Germinal center (tissue), 1 donor: ENCODE measurements around the gene FILIP1.

Experiments
- DNase-seq: peaks from one replicate; pipeline ENCODE4 v3.0.0; 2012; ENCODE audit warnings: mixed read lengths, low spot score

The FILIP1 gene

DNA sequence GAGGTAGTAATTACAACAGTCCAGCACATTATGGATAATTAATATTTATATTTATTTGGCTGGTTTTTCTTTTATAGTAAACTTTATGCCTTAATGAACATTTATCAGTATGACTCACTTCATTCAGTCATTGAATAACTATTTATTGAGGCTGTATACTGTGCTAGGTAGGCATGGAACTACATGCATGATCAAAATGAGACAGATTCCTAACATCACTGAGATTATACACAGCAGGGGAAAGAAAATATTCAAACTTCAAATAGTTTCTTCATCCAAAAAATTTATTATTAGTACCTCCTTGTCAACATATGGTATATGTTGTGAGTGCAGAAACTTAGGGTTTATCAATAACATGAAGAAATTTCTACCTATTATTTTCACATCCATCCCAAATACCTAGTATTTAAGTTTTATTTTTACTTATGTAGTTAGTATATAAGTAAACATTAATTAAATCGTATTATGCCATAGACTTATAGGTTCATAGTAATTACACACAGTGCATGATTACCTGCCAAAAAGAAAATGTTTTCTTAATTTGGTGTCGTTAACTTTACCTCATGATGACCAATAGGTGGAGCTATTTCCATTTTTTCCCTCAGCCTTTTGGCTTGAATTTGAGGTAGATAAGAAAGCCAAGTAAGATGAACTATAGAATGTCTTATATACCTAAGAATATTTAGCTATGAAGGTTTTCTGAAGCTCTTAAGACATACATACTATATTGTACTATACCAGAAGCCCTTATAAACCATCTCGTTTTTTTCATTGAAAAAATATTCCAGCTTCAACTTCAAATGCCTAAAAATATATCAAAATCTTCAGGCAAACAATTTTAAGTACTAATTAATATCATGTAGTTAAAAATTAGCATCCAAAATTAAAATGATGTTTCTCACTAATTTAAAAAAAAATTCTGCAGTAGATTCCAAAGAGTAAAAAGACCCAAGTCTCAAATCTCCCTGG, 196.5 kb downstream of the FILIP1 start:
- peak; percentile 39 for DNase-seq

DNA sequence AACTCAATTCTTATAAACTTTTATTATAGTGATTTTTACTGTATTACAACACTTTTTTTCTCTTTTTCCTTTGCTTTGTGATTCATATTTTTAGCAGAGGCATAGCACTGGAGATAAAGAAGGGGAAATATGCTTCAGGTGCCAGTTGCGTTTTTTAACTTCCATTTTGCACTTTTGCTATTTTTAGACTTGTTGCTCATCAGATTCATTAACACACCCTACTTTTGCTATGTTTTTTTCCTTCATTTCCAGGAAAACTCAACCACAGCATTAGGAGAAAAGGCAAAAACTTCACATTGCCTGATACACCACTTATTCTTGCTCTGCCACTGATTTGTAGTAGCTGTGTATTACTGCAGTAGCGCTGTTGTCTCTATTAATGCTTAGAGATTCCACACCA, 201.0 kb downstream of the FILIP1 start:
- no peak for DNase-seq

DNA sequence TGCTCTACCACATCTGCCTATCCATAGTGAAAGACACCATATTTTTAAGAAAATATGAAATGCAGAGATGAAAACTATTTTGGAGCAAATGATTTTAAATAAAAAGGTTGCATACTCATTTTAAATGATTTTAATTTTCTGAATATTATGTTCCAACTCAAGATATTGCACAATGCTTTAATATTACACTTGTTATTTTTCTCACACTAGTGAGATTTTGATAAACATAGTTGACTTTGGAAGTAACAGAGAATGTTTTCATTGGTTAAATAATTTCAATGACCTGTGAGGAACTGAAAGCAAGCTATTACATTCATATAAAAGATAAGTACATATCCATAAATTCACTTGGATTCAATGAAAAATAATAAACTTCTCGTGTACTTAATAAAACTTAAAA, 201.9 kb downstream of the FILIP1 start:
- no peak for DNase-seq

DNA sequence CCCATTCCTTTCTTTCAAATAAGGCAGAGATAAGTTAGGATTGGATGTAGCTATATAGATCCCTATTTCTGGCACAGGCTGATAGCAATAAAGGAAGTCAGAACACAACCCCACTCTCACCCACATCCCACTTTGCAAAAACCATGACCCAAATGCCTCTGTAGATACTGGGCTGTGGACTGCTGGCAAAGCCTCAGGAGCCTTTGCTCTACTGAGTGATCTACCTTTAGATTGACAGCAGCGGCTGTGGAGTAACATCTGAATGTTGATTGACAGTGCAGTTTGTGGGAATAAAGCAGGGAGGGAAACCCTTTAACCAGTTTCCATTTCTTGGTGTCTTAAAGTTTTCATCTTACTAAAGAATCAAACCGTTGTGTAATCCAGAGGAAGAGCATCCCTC, 202.3 kb downstream of the FILIP1 start:
- no peak for DNase-seq

DNA sequence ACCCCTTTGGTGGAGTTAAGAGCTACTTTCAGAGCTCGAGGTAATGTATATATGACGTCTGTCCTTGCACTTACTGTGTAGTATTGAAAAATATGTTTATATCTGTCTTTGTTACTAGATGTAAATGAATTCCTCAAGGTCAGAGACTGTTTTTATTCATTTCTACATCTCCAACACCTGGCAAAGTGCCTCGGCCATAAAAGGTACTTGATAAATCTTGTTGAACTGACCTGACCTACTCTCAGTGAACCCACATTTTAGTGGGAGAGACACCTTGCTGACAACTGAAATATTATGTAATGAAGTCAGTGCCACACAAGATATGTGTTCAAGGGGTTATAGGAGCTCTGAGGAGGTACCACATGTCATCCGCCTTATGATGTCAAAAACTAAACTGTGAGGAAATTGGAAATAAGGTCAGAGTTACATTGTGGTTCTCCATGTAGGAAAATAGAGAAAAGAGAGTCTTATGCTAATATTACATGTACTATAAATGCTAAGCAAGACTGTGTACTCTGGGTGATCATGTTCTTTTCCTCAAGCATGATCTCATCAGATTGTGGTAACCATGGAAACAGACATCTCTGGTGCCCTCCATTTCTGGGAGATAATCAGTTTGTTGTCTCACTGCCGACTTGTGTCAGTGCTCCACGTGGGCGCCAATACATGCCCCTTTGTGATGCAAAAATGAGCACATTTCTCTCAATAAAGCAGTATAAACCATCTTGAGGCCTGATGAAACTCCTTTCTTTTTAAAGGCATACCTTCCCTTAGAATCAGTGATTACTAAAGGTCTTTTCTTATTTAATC, 203.3 kb downstream of the FILIP1 start:
- DNase-seq: no peak

DNA sequence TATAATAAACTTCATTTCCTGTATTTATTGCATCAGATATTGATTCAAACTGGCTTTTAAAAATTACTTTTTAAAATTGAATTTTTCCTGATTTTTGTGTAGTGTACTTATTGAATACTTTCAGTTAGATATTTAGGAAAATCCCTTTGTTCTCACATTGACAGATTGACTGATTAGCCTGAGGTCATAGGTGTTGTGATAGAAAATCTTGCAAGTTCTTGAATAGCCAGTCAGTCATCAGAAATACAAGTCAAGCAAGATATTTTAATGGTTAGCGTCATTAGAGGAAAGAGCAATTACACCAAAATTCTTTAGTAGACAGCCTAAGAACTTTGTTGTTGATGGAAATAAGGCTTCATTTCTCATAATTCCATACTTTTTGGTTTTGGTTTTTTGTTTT, 205.6 kb downstream of the FILIP1 start:
- DNase-seq: no peak

DNA sequence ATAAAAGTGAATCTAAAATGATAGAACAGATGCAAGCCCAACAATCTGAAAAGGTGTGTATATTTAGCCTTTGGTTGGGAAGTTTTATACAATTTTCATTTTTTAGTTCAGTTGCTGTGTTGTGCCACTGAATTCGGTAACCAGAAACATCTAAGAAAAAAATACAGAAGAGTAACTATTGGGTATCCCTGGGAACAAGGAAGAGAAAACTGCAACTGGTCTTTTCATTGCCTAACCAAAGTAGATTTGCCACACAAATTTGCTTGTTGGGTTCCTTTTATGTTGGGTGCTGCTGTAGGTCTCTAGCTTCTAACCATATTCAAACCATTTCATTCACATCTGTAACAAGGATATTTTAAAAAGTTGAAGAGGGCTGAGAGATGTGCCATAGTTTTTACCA, 206.2 kb downstream of the FILIP1 start:
- no peak for DNase-seq

DNA sequence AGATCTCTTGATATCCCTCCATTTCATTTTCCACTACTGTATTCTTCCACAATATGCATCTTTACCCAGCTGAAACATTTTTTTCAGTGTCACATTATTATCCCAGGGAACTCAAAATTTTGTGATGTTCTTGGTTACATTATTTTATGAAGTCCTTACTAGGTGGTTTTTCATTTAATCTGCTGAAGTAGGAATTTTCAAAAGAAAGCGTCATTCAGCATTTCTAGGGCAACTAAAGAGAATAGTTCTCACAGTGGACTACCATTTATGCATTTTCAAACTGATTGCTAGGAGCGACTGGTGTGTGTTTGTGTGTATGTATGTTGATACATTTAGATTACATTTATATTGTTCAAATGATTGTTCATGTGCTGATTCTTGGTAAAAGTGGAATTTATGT, 206.6 kb downstream of the FILIP1 start:
- no peak for DNase-seq

DNA sequence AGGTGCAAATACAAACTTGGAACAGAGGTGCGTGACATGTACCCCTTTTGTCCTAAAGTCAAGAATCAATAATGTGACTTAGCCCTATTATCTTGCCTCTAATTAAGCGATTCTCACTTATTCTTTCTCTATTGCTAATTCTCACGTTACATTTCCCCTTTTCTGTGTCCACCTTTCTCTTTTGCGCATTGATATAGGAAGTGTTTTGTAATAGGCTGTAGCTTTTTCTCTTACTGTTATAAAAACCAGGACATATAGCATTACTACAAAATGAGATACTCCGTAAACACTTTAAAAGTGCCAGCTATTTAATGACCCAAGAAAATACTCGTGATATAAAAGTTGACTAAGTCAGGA, 208.3 kb downstream of the FILIP1 start:
- DNase-seq: peak; percentile 9

DNA sequence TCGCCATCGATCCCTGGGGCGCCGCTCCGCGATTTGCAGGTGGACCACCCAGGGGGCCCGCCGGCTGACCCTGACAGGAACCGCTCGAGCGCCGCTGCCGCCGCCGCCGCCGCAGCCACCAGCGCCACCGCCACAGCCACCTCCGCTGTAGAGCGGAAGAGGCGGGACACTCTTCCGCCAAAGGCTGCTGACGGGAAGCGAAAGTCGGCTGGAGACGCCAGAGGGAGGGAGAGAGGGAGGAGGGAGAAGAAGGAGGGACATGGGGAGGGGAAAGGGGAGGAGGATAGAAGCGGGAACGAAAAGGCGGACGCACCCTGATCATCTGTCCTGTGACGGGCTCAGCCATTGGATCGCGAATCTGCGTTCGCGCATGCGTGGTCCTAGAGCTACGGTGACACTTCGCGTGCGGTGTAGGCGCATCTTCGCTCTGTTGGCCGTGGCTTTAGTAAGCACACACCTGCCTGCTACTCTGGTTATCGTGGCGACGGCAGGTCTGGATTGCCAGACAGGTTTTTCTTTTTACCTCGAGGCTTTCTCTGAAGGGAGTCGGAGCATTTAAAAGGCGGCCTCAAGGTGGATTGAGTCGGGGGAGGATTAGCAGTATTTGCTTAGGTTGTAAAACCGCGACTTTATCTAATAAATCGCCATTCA, 208.8 kb downstream of the FILIP1 start, which contains the start of gene TMEM30A:
TSS of gene TMEM30A (minus strand) at position 161 of the 651 bp plus-strand sequence. CDS start at position 7, 154 bp downstream.
- DNase-seq: peak; percentile 95

DNA sequence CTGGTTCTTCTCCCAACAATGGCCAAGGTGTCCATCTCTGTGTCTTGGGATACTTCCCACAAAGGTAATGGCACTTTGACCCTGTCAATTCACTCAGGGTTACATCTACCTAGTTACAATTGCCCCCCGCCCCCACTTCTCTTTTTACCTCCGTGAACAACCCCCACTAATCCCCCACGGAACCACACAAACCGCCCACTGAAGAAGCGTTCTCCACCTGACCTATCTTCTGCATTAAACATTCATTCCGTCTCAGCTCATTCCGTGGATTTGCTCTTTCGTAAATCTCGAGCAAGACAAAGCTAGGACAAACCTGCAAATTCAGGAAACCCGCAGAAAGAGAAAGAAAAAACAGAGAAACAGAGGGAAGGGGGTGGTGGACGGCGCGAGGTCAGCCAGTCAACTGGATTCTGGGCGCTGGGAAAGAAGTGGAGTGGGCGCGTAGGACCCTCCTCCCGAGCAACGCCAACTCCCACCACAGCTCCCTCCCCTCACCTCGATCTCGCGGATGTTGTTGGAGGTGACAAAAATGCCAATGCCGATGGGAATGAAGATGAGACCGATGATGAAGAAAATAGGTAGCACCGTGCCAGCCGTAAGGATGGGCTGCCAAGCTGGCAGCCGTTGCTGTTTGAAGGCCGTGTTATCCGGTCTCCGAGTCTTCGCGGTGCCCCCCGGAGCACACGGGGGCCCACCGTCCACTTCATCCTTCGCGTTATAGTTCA, 209.5 kb downstream of the FILIP1 start:
- DNase-seq: peak; percentile 11

DNA sequence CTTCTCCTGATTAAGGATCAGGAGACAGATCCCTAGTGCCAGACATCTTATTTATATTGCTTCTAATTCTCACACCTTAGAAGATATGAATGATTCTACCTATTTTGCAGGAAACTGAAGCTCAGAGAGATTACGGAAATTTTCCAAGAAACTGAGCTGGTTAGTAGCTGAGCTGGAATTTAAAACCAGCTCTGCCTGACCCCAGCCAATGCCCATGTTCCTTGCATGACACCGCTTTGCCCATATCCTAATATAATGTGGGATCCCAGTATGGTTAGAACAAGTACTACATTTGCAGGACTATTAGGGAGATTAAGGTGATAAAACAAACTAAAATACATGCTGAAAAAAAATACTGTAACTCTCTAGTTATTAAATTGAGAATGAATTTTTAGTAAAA, 210.9 kb downstream of the FILIP1 start:
- no peak for DNase-seq

DNA sequence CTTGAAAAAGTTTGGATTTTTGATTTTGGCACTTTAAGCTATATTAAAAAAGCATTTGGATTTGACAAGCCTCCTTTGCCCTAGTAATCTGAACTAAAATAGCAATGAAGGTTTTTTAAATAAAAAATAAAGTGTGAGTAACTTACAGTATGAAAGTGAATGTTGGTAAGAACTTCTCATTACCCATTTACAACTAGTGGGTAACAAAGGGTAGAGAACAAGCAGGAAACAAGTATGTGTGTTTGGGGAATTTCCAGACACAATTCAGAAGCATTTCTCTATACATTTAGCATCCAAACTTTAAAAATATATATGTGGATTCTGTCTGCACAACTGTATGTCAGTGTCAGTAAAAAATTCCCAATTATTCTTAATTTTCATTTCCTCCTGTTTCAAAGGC, 211.9 kb downstream of the FILIP1 start:
- DNase-seq: no peak

DNA sequence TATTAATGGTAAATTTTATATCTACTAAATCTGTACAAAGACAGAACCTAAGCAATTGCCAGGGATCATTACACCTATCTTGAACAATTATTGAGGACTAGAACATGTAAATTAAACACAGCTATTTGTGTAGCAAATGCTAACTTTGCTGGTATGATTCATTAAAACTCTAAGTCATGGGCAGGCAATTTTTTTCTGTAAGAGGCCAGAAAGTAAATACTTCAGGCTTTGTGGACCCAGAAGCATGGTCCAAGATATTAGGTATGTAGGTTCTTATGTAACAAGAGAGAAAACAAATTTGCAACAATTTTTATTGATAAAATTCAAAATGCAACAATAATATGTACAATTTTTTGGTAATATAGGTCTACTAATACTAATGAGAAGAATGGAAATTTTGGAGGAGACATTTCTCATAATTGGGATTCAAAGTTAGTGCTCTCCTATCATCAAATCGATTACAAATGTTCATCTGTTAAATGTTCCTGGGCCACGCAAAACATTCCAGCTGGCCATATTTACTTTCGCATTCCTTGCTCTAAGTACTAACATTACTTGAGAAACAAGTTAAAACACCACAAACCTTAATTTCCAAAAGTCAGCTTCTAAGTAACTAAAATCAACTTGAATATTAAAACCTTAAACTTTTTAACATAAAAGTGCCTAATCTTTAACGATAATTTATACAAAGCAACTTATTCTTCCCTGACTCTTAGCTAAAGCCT, 213.3 kb downstream of the FILIP1 start:
- DNase-seq: no peak

DNA sequence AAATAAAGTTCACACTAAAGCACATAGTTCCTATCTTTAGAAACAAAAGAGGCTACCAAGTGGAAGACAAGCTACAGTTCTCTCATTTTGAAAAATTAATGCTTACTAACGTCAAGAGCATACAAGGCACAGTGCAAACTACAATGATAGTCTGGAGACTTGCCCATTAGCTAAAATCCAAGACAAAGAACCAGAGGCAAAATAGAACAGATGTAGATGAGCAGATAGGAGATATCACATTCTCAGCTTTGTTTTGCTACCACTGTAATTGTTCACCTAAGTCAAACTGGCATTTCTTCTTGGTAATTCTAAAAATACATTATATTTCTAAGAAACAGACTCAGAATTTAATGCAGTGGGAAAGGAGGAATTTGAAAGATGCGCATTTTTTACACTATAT, 214.2 kb downstream of the FILIP1 start:
- DNase-seq: no peak

DNA sequence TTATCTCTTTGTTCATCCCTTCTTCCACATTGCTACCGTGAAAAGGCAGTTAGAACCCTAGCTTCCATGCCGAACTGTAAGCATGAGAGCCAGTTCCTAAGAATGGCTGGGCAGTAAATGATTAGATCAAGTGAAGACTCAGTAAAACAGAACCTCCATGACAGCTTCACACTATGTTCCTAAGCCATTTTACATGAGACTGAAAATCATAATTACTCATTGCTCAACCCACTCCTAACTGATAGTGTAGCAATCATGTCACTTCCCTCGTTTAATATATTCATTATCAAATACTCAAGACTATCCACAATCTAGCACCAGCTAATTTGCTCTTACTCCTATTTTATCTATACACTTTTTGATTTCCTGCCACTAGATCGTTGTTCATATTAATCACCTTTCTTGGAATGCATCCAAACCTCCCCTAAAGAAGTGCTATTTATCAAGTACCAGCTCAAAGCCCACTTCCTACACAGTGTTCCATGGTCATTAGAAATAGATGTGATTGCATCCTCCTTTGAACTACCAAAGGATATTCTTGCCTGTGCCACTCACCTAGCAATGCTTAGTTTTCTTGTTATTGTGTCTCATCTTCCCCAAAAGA, 215.0 kb downstream of the FILIP1 start:
- no peak for DNase-seq

DNA sequence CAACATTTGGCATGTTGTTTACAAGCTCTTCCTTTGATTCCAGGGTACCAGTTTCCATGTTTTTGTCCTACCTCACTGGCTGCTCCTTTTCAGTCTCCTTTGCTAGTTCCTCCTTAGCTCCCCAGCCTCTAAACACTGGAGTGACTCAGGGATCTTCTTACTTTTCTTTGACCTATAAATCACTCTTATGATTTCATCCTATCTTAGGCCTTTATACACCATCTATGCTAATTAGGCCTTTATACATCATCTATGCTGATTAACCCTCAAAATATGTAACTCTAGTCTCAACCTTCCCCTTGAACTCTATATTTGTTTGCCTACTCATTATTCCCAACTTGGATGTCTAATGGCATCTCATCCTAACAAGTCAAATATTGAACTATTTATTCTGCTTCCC, 218.5 kb downstream of the FILIP1 start:
- DNase-seq: no peak

DNA sequence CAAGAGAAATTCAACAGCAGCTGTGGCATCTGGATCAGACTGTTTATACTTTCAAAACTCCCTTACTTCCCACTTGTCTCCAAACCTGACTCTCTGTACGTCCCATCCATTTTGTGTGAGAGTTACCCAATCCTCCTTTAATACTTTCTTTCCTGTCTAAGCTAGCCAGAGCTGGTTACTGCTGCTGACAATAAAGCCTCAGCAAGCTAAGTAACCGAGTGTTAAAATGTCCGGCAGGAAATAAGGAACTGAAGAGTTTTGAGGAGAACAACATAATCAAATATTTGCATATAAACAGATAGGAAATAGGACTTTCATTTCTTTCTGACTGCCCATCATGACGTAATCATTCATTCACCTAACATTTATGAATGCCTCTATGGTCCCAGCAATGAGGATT, 220.6 kb downstream of the FILIP1 start:
- DNase-seq: no peak

DNA sequence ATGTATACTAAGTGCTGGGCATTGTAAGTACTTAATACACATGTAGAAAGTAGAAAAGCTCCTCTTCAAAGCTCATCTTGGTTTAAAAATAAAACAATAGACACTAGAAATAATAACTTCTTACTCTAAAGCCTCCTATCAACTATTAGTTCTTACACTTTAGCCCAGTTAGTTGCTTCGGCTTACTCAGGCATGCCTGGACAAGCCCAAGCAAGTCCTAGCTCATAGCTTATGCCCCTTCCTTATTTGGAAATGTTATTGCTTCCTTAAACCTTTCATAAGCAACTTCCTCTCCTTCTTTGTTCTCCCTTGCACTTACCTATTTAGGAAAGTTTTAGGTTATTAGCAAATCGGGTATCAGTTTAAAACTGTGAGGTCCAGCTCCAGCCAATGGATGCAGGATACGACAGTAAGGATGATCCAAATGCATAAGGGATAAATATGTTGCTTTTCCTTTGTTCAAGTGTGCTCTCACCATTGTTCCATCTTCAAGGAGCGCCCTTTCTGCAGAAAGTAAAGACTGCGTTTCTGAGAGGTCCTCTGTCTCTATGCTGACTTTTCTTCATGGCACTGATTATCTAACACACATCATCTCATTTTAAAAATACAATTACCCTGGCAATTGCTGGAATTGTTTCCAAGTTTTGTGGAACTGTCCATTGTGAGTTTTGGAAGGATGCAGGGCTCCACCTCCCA, 221.3 kb downstream of the FILIP1 start:
- DNase-seq: no peak

DNA sequence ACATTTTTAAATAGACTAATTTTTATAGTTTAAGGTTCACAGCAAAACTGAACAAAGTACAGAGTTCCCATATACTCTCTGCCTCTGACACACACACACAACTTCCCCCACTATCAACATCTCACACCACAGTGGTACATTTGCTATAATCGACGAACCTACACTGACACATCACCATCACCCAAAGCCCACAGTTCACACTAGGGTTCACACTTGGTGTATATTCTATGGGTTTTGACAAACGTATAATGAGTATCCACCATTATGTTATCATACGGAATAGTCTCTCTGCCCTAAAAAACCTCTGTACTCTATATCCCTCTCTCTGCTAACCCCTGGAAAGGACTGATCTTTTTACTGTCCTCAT, 224.6 kb downstream of the FILIP1 start:
- no peak for DNase-seq
